Mesenchymal stem cell (in vitro differentiated cells and primary cell): Measurements from ENCODE around the gene IL16.

ENCODE experiments used
- DNase-seq: peaks from one replicate; pipeline ENCODE4 v3.0.0-alpha.2; 2013
- H2AFZ ChIP-seq: one replicate; pipeline ENCODE4 v1.6.1; 2013; ENCODE audit warnings: low read depth, mild to moderate bottlenecking, control low read depth, inconsistent platforms, low read length, moderate library complexity
- H2AK5ac ChIP-seq: 2 replicates; pipeline ENCODE4 v1.6.1; 2013; ENCODE audit warnings: low read length, moderate library complexity, mild to moderate bottlenecking, inconsistent platforms; ENCODE audit not compliant: severe bottlenecking
- H2BK120ac ChIP-seq: one replicate; pipeline ENCODE4 v1.6.1; 2013; ENCODE audit warnings: low read depth, mild to moderate bottlenecking, inconsistent platforms, low read length, moderate library complexity
- H2BK12ac ChIP-seq, 2 experiments: one replicate each; pipeline ENCODE4 v1.6.1; 2013; ENCODE audit warnings: inconsistent platforms in 2 of 2, low read length in 2 of 2, mild to moderate bottlenecking in 2 of 2, moderate library complexity in 2 of 2, control low read depth in 1 of 2
- H2BK15ac ChIP-seq: one replicate; pipeline ENCODE4 v1.6.1; 2013; ENCODE audit warnings: mild to moderate bottlenecking, low read depth, inconsistent platforms; ENCODE audit not compliant: poor library complexity, severe bottlenecking
- H2BK5ac ChIP-seq: 2 replicates; pipeline ENCODE4 v1.6.1; 2013; ENCODE audit warnings: low read depth, mild to moderate bottlenecking, low read length, control low read depth, inconsistent platforms; ENCODE audit not compliant: poor library complexity, severe bottlenecking
- H3K14ac ChIP-seq, 2 experiments: one replicate each; pipeline ENCODE4 v1.6.1; 2013; ENCODE audit warnings: inconsistent platforms in 2 of 2, low read length in 2 of 2, control low read depth in 1 of 2, mild to moderate bottlenecking in 1 of 2, moderate library complexity in 1 of 2
- H3K18ac ChIP-seq, 2 experiments: one replicate each; pipeline ENCODE4 v1.6.1; 2013; ENCODE audit warnings: inconsistent platforms in 2 of 2, low read length in 2 of 2, control low read depth in 1 of 2, low read depth in 1 of 2, mild to moderate bottlenecking in 1 of 2
- H3K23ac ChIP-seq, 2 experiments: one replicate each; pipeline ENCODE4 v1.6.1; 2013; ENCODE audit warnings: inconsistent platforms in 2 of 2, low read length in 2 of 2, mild to moderate bottlenecking in 2 of 2, moderate library complexity in 2 of 2, control low read depth in 1 of 2
- H3K27ac ChIP-seq: 2 replicates; pipeline ENCODE4 v1.5.1; 2013; ENCODE audit warnings: mild to moderate bottlenecking, moderate library complexity, low read length, control low read depth, inconsistent platforms; ENCODE audit not compliant: poor library complexity, severe bottlenecking
- H3K27me3 ChIP-seq, 2 experiments: 2 replicates each; pipeline versions ENCODE4 v1.6.1 to v1.7.0; 2013; ENCODE audit warnings: low read length in 2 of 2, mild to moderate bottlenecking in 2 of 2, moderate library complexity in 2 of 2, control low read depth in 1 of 2, inconsistent platforms in 1 of 2; ENCODE audit not compliant: control insufficient read depth in 1 of 2, insufficient read depth in 1 of 2
- H3K36me3 ChIP-seq, 2 experiments: 2 replicates each; pipeline versions ENCODE4 v1.6.1 to v1.7.0; 2013; ENCODE audit warnings: low read length in 2 of 2, control low read depth in 1 of 2, inconsistent platforms in 1 of 2, low read depth in 1 of 2, mild to moderate bottlenecking in 1 of 2; ENCODE audit not compliant: insufficient read depth in 2 of 2, control insufficient read depth in 1 of 2
- H3K4ac ChIP-seq, 2 experiments: one replicate each; pipeline ENCODE4 v1.6.1; 2013; ENCODE audit warnings: inconsistent platforms in 2 of 2, low read length in 2 of 2, mild to moderate bottlenecking in 2 of 2, moderate library complexity in 2 of 2, control low read depth in 1 of 2, low read depth in 1 of 2
- H3K4me1 ChIP-seq: 2 replicates; pipeline ENCODE4 v1.6.1; 2013; ENCODE audit warnings: low read depth, low read length, control low read depth; ENCODE audit not compliant: control insufficient read depth, insufficient read depth
- H3K4me2 ChIP-seq: 2 replicates; pipeline ENCODE4 v1.6.1; 2013; ENCODE audit warnings: low read length, mild to moderate bottlenecking, inconsistent platforms; ENCODE audit not compliant: poor library complexity, severe bottlenecking
- H3K4me3 ChIP-seq, 2 experiments: 2 replicates each; pipeline versions ENCODE4 v1.5.1 to v1.7.0; 2013; ENCODE audit warnings: low read length in 2 of 2, mild to moderate bottlenecking in 2 of 2, control low read depth in 1 of 2, low read depth in 1 of 2; ENCODE audit not compliant: insufficient read depth in 1 of 2
- H3K79me1 ChIP-seq: replicated peaks from 2 replicates; pipeline ENCODE4 v1.6.1; 2013; ENCODE audit warnings: mild to moderate bottlenecking, control low read depth, low read length, inconsistent platforms; ENCODE audit not compliant: poor library complexity, severe bottlenecking
- H3K9ac ChIP-seq: 2 replicates; pipeline ENCODE4 v1.7.0; 2013; ENCODE audit warnings: mild to moderate bottlenecking, low read length, moderate library complexity
- H3K9me3 ChIP-seq: 2 replicates; pipeline ENCODE4 v1.7.0; 2013; ENCODE audit warnings: mild to moderate bottlenecking, low read length; ENCODE audit not compliant: control insufficient read depth
- H4K8ac ChIP-seq: one replicate; pipeline ENCODE4 v1.6.1; 2013; ENCODE audit warnings: inconsistent platforms, mild to moderate bottlenecking, low read length, moderate library complexity
- H4K91ac ChIP-seq: one replicate; pipeline ENCODE4 v1.6.1; 2013; ENCODE audit warnings: mild to moderate bottlenecking, low read length, inconsistent platforms
- WGBS: methylation state at CpG from one replicate; pipeline ENCODE4 v1.1.7; 2013; ENCODE audit warnings: mixed read lengths; 5-methylcytosine and 5-hydroxymethylcytosine counted together

Gene IL16

GRCh38 chr15:81271761-81272644, 75.3 kb downstream of the IL16 start:
- Histone ChIP-seq H4K8ac (no peak overlapping the region), H3K18ac (no peak overlapping the region), H2BK15ac (no peak overlapping the region), H3K23ac (no peak overlapping the region), H3K4me3 (no peak overlapping the region), H3K27ac (no peak overlapping the region), H2BK120ac (no peak overlapping the region), H3K4me2 (no peak overlapping the region), H2BK12ac (no peak overlapping the region), H3K36me3 (no peaks in the 10 kb centered on the region), H2AK5ac (no peak overlapping the region), H3K27me3 (peaks cover 0 to 60% of the 10 kb centered on the region in 2 experiments), H3K79me1 (no peaks in the 10 kb centered on the region), H2AFZ (no peak overlapping the region), H4K91ac (no peak overlapping the region), H3K14ac (no peak overlapping the region), H3K9me3 (peaks cover 3% of the 10 kb centered on the region), H2BK5ac (no peak overlapping the region), H3K4ac (no peak overlapping the region), H3K9ac (no peak overlapping the region), H3K4me1 (no peaks in the 10 kb centered on the region)
- no peak for DNase-seq
- WGBS: 78% methylated on average over 12 of the region's 12 CpGs

- Histone ChIP-seq H3K27me3 (peaks cover 0 to 50% of the 10 kb centered on the region in 2 experiments), H3K27ac (no peak overlapping the region), H3K4me2 (no peak overlapping the region), H3K4ac (no peak overlapping the region), H2BK5ac (no peak overlapping the region), H3K9ac (no peak overlapping the region), H3K18ac (no peak overlapping the region), H3K4me3 (no peak overlapping the region), H2AFZ (no peak overlapping the region), H3K4me1 (no peaks in the 10 kb centered on the region), H2BK15ac (no peak overlapping the region), H3K79me1 (no peaks in the 10 kb centered on the region), H4K8ac (no peak overlapping the region), H3K23ac (no peak overlapping the region), H3K14ac (no peak overlapping the region), H3K36me3 (no peaks in the 10 kb centered on the region), H3K9me3 (peaks cover 13% of the 10 kb centered on the region), H2BK12ac (no peak overlapping the region), H2AK5ac (no peak overlapping the region), H4K91ac (no peak overlapping the region), H2BK120ac (no peak overlapping the region)
- 77% methylated on average over 5 of the region's 5 CpGs for whole genome bisulfite sequencing
- DNase-seq: no peak
Measured at GRCh38 chr15:81273200-81273599, 76.5 kb downstream of the IL16 start.

- H3K4me1 ChIP-seq: no peaks in the 10 kb centered on the region
- no peak overlapping the region for H2BK5ac ChIP-seq
- H3K4me2 ChIP-seq: no peak overlapping the region
- H3K9ac ChIP-seq: no peak overlapping the region
- no peak overlapping the region for H4K8ac ChIP-seq
- no peak overlapping the region for H3K18ac ChIP-seq
- H3K79me1 ChIP-seq: no peaks in the 10 kb centered on the region
- H3K23ac ChIP-seq: no peak overlapping the region
- no peak overlapping the region for H2AK5ac ChIP-seq
- DNase-seq: no peak
- no peak overlapping the region for H3K27ac ChIP-seq
- no peak overlapping the region for H3K4ac ChIP-seq
- H3K36me3 ChIP-seq: no peaks in the 10 kb centered on the region
- 94% methylated on average over 2 of the region's 2 CpGs for WGBS
- peaks cover 0 to 50% of the 10 kb centered on the region in 2 experiments for H3K27me3 ChIP-seq
- no peak overlapping the region for H3K4me3 ChIP-seq
- H3K14ac ChIP-seq: no peak overlapping the region
- peaks cover 14% of the 10 kb centered on the region for H3K9me3 ChIP-seq
- H4K91ac ChIP-seq: no peak overlapping the region
- H2BK12ac ChIP-seq: no peak overlapping the region
- H2BK15ac ChIP-seq: no peak overlapping the region
- no peak overlapping the region for H2AFZ ChIP-seq
- no peak overlapping the region for H2BK120ac ChIP-seq
Measured at GRCh38 chr15:81273855-81274254, 77.2 kb downstream of the IL16 start.

GRCh38 chr15:81274255-81274654, 77.6 kb downstream of the IL16 start:
- H3K27ac ChIP-seq: no peak overlapping the region
- H2BK5ac ChIP-seq: no peak overlapping the region
- H3K18ac ChIP-seq: no peak overlapping the region
- no peak overlapping the region for H2AK5ac ChIP-seq
- WGBS: 81% methylated on average over 3 of the region's 4 CpGs
- H2BK120ac ChIP-seq: no peak overlapping the region
- DNase-seq: no peak
- H2AFZ ChIP-seq: no peak overlapping the region
- H3K27me3 ChIP-seq: peaks cover 0 to 46% of the 10 kb centered on the region in 2 experiments
- no peak overlapping the region for H2BK12ac ChIP-seq
- no peak overlapping the region for H3K23ac ChIP-seq
- H3K4ac ChIP-seq: no peak overlapping the region
- H4K91ac ChIP-seq: no peak overlapping the region
- H3K36me3 ChIP-seq: no peaks in the 10 kb centered on the region
- H3K4me2 ChIP-seq: no peak overlapping the region
- no peaks in the 10 kb centered on the region for H3K4me1 ChIP-seq
- no peak overlapping the region for H4K8ac ChIP-seq
- H3K9me3 ChIP-seq: peaks cover 14% of the 10 kb centered on the region
- H3K79me1 ChIP-seq: no peaks in the 10 kb centered on the region
- no peak overlapping the region for H3K9ac ChIP-seq
- no peak overlapping the region for H3K4me3 ChIP-seq
- H3K14ac ChIP-seq: no peak overlapping the region
- no peak overlapping the region for H2BK15ac ChIP-seq
